ENCODE results near the gene RIN1. TPM values are rescaled to one million over a fixed set of nuclear protein-coding genes. Genes with fewer than 3 reads are reported as not detected.
A peak's percentile ranks its signal among the peaks of the same experiment; 100 is the strongest.
"Not testable (repeated sequence)": the region's sequence is repeated elsewhere in the genome, so short reads cannot be mapped to it uniquely, and the experiment has no call there.

Gene RIN1
- total RNA-seq, 1 donor from 2014 or later: 7.1 TPM

DNA sequence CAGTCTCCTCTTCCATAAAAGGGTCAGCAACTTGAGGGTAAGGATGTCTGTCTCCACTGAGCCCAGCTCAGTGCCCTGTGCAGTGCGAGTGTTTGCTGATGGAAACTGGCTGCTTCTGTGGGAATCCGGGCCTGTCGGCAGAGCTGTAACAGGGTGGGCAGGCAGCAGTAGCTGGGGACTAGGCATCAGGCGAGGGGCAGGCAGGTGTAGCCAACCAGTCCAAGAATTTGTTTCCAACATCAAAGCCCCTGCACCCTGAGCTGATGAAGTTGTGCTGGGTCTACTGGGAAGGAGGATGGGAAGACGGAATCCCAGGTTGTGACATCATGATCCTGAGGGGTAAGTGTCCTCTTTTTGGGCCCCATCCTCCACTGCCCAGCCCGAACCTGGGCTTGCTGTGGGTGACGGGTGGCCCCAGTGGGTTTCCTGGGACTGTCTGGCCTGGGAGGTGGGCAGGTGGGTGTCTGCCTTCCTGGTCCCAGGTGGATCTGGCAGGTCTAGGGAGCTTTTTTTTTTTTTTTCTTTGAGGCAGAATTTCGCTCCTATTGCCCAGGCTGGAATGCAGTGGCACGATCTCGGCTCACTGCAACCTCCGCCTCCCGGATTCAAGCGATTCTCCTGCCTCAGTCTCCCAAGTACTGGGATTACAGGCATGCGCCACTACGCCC is 24.3 kb upstream of the RIN1 start:
- no peak for DNase-seq

- DNase-seq: no peak
Measured at GRCh38 chr11:66359662-66360087, 23.4 kb upstream of the RIN1 start.

DNA sequence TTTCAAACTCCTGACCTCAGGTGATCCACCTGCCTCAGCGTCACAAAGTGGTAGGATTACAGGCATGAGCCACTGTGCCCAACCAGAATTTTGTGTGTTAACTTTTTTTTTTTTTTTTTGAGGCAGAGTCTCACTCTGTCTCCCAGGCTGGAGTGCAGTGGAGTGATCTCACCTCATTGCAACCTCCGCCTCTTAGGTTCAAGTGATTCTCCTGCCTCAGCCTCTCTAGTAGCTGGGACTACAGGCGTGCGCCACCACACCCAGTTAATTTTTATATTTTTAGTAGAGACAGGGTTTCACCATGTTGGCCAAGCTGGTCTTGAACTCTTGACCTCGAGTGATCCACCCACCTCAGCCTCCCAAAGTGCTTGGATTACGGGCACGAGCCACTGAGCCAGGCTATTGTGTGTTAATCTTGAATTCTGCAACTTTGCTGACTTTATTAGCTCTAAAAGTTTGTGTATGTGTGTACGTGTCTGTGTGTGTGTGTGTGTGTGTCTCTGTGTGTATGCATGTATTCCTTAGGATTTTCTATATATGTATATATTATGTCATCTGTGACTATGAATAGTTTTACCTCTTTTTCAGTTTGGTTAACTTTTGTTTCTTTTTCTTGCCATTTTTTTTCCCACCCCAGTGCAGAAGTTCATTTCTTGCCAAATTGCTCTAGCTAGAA is 14.5 kb upstream of the RIN1 start:
- not testable (repeated sequence) for DNase-seq

- DNase-seq: no peak
Measured at GRCh38 chr11:66349084-66349386, 12.8 kb upstream of the RIN1 start.

DNA sequence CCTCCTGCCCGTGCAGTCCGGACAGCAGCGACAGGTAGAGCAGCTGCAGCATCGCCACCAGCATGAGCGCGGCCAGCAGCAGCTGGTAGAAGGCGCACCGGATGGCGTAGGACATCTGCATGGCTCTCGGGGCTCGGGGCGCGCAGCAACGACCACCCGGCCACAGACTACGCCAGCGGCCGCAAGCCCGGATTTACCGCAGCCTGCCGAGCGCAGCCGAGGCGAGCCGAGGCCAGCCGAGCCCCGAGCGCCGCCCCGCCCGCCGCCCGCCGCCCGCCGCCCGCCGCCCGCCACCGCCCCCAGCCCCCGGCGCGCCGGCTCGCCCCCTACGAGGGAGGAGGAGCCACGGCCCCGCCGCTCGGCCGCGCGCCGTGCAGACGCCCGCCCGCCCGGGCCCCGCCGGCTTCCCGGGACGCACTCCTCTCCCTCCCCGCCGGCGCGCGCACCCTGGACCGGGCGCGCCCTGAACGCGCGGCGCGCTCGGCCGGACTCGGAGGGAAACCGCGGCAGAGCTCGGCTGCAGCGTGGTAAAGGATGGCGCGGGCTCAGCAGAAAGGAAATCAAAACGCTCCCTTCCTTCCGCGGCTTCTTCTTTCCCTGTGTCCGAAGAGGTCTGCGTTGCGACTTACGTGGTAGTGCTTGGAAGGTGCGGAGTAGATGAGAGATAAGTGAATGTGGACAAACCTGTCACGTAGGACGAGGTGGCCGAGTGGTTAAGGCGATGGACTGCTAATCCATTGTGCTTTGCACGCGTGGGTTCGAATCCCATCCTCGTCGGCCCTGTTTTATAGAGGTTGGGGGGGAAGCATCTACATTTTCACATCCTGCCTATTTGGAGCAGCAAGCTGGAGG is 11.4 kb upstream of the RIN1 start, which contains the start of gene B4GAT1:
Gene B4GAT1, minus strand, starts transcription at position 205 of the 852 bp plus-strand sequence. Its CDS starts 84 bp downstream, at position 121.
- DNase-seq: peak; percentile 96

DNA sequence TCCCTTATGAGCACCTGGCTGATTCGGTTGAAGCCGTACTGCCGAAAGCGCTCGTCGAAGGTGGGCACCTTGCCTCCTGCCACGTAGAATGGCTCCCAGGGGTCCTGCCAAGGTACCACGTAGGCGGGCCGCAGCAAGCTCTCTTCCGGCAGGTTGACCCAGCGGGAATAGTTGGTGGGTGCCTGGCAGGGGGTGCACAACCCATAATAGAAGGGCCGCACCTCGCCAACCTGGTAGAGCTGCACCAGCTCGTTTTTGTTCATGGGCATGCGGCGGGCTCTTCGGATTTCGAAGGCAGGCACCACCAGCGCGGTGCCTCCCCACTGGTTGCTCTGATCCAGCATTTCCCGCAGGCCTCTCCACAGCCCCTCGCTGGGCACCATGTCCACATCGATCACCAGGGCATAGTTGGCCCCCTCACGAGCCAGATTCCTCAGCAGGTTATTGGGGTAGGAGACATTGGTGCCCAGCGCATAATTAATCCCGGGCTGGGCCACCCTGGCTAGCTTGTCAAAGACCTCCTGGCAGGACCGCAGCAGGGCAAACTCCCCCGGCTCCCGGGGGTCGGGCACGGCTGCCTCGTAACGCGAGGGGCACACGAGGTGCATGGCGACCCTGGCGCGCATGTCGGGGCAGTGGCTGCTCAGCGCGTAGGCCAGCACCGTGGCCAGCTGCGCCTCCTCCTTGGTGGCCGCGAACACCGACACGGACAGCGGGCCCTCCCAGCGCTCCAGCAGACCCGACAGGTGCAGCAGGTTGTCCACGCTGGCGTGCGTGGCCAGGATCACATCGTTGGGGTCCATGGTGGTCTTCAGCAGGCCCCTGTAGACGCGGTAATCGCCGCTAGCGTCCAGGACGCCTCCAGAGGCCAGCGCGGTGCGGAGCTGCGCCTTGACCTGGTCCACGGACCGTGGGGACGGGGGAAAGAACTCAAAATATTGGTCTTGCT is 10.5 kb upstream of the RIN1 start:
- no peak for DNase-seq

- no peak for DNase-seq
Measured at GRCh38 chr11:66345316-66345649, 9.0 kb upstream of the RIN1 start.

GRCh38 chr11:66344550-66345315 is 8.5 kb upstream of the RIN1 start, which contains the start of gene BRMS1:
Gene BRMS1, minus strand, starts transcription at chr11:66345104. Its CDS starts 2,870 bp downstream, at chr11:66342234.
- DNase-seq: peak; percentile 99

GRCh38 chr11:66343176-66343575 is 6.9 kb upstream of the RIN1 start:
- no peak for DNase-seq

DNA sequence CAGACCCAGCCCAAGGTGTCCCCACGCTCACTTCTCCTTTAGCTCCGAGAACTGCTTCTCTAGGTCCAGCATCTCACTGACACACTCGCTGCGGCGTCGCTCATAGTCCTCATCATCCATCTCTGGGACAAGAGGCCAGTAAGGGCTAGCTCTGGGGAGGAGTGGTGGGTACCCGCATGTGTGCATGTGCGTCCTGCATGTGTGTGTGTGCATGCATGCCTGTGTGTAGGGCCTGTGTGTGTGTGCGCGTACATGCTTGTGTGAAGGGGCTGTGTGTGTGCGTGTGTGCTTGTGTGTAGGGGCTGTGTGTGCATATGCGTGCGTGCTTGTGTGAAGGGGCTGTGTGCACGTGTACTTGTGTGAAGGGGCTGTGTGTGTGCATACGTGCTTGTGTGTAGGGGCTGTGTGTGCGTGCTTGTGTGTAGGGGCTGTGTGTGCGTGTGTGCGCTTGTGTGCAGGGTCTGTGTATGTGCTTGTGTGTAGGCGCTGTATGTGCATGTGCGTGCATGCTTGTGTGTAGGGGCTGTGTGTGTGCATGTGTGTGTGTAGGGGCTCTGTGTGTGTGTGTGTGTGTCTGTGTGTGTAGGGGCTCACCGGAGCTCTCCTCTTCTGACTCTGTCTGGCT is 5.4 kb upstream of the RIN1 start:
- no peak for DNase-seq

DNA sequence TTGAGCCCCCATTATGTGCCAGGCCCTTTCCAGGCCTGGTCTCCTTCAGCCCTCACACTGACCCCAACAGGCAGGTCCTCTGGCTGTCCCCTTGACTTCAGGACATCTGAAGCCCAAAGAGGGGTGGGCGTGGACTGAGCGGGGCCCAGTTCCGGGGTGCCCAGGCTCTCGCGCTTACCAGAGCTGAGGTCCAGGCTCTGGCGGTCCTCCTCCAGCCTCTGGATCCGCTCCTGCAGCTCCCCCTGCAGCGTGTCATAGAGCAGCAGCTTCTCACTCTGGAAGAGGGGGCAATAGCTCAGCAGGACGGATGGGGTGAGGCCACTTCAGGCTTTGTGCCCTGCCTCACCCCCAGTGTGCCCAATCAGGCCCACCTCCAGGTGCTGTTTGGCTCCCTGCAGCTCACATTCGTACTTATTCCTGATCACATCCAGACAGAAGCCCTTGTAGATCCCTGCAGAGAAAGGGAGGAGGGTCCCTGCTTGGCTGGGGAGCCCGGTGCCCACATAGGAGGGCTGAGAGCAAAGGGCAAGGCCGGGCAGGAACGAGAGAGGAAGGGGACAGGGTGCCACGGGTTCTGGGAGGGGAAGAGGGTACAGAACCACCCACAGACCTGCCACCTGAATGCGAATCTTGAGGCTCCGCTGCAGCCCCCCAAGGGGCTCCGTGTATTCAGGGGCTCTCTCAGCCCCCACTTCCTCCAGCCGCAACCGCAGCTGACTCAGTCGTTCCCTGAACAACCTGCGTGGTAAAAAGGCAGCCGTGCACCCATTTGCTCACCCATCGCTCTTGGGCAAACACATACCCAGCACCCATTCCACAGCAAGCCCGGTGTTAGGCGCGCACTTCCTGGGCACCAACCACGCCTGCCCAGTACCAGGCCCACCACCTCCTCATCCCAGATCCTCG is 4.6 kb upstream of the RIN1 start:
- DNase-seq: no peak

GRCh38 chr11:66339686-66340483 is 3.7 kb upstream of the RIN1 start:
- DNase-seq: no peak

DNA sequence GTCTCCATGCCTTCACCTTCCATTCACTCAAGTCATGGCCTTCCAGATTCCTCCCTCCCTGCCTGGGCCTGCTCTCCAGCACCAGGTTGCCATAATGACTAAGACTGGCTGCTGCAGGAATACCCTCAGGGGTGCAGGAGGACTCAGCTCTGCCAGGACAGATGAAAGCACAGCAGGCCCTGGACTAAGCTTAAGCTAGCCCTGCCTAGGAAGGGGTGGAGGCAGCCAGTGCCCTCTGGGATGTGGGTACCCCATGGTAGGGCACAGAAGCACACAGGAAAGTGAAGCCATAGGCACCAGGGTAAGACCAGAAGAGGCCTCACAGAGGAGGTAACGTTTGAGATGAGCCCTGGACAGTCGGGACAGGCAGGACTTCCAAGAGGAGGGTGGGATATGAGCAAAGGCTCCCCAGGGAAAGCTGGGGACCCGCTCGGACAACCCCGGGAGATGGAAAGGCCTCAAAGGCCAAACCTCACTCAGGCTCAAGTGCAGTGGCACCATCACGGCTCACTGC is 3.0 kb upstream of the RIN1 start:
- no peak for DNase-seq

- no peak for DNase-seq
Measured at GRCh38 chr11:66338276-66339161, 2.3 kb upstream of the RIN1 start.

DNA sequence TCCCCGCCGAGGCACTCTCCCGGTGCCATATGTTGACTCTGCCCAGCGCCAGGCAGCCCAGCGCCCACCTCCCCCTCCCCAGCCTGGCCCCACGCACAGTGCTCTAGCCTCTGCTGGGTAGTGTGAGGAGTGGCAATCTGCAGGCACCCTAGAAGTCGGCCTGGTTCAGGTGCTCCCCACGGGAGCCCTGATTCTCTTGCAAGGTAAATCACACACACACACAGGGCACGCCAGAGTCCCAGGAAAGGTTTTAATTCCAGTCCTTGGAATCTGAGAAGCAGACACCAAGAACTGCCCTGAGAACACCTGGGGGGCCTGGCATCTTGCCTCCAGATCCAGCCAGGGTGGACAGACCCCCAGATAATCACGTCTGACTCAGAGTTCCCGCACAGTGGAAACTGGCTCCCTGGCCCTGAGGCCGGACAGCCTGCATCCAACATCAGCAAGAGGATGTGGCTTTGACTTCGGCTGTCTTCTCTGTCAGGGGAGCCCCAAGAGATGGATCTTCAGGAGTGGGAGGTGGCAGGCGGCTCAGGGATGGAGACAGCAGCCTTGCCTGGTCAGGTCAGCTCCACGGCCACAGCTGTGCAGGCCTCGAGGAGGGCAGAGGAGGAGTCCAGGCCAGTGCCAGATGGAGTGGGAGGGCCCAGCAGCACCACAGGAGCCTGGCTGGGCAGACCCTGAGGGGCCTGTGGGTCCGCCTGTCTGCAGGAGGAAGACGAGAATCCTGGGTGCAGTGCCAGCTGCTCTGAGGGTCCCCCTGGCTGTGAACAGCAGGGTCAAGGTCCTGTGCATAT is 1.1 kb upstream of the RIN1 start:
- DNase-seq: no peak

DNA sequence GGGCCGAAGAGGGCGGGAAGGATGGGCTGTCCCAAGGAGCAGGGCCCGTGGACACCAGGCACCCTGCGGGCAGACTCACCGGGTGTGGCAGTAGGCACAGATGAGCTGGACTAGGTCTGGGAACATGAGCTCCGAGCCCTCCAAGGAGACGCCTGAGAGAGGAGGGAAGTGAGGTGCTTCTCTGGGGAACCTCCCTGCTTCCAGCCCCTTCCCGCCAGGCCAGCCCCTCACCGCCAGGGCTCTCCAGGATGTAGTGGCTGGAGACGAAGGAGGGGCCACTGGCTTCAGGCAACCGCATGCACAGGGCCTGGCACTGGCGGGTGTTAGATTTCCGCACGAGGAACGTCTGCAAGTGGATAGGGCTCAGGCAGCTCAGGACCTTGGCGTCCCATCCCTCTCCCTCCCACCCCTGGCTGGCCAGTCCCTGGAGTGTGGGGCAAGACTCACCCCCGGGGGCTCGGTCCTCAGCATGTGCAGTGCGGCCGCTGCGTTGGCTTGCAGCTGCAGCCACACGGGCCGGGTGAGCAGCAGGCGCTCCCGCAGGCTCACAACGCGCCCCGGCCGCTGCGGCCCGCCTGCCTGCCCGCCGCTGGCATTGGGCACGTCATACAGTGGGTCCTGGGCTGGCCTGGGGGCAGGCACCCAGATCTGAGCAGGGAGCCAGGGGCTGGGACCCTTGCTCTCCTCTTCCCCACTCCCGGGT is 552 bp downstream of the RIN1 start:
- DNase-seq: peak; percentile 43
